Esophagus muscularis mucosa (tissue), 4 donors: ENCODE data around the gene EXOSC6. TPM values are rescaled to one million over a fixed set of nuclear protein-coding genes. Genes with fewer than 3 reads are reported as not detected.
A peak's percentile ranks its signal among the peaks of the same experiment; 100 is the strongest.
"Not testable (repeated sequence)": the region's sequence is repeated elsewhere in the genome, so short reads cannot be mapped to it uniquely, and the experiment has no call there.

ENCODE experiments used
- DNase-seq: peaks from one replicate; pipeline ENCODE4 v3.0.0-alpha.2; 2017; ENCODE audit errors: extremely low spot score
- H3K27ac ChIP-seq, 4 donors: fragments of 200-600 bp; sonication (generic); replicated peaks in 1 of 4; 1 replicate in 3 of 4; 2 replicates in 1 of 4; pipeline ENCODE4 v1.5.1; 2016 to 2019; ENCODE audit warnings: mild to moderate bottlenecking in 1 of 4
- H3K27me3 ChIP-seq, 4 donors: fragments of 200-600 bp; sonication (generic); one replicate each; pipeline versions ENCODE4 v1.5.1 to v1.6.0; 2016 to 2019
- H3K36me3 ChIP-seq, 4 donors: fragments of 200-600 bp; sonication (generic); one replicate each; pipeline ENCODE4 v1.5.1; 2016 to 2019
- H3K4me1 ChIP-seq, 4 donors: fragments of 200-600 bp; sonication (generic); one replicate each; pipeline ENCODE4 v1.5.1; 2016 to 2019
- H3K4me3 ChIP-seq, 4 donors: fragments of 200-600 bp; sonication (generic); 1 replicate in 2 of 4; 2 replicates in 2 of 4; pipeline ENCODE4 v1.5.1; 2016 to 2019; ENCODE audit warnings: mild to moderate bottlenecking in 4 of 4, moderate library complexity in 1 of 4
- H3K9me3 ChIP-seq, 4 donors: fragments of 200-600 bp; sonication (generic); 1 replicate in 3 of 4; 2 replicates in 1 of 4; pipeline ENCODE4 v1.5.1; 2016 to 2019
- CTCF ChIP-seq, 3 experiments: fragments of 200-600 bp in 2 of 3; fragments of 450-650 bp in 1 of 3; sonication (generic) in 2 of 3; IDR thresholded peaks; one replicate each; pipeline ENCODE4 v1.5.1; 2017 to 2019; ENCODE audit warnings: antibody characterized with exemption in 3 of 3, mild to moderate bottlenecking in 2 of 3, moderate library complexity in 1 of 3
- EP300 ChIP-seq: sonication (generic); formaldehyde crosslinking; IDR thresholded peaks from one replicate; pipeline ENCODE4 v1.6.1; 2017; ENCODE audit warnings: antibody characterized with exemption
- POLR2A ChIP-seq: fragments of 450-650 bp; IDR thresholded peaks from one replicate; pipeline ENCODE4 v1.6.1; 2017; ENCODE audit warnings: antibody characterized with exemption, moderate library complexity, mild to moderate bottlenecking, low read depth
- POLR2AphosphoS5 ChIP-seq, 2 donors: sonication (generic); formaldehyde crosslinking; IDR thresholded peaks; one replicate each; pipeline ENCODE4 v1.6.1; 2017; ENCODE audit warnings: antibody characterized with exemption in 2 of 2
- WGBS: methylation state at CpG from one replicate; pipeline ENCODE4 v1.1.5; 2018; 5-methylcytosine and 5-hydroxymethylcytosine counted together
- intact Hi-C: fragments of 100-400 bp; cut with DNase I; formaldehyde crosslinking; loops from one replicate; pipeline ENCODE4 v1.15.1; 2023
- total RNA-seq, 4 donors: library from RNA; depleted of rRNA; stranded (reverse); fragments of >200 nt; gene quantifications; one replicate each; pipeline versions ENCODE4 v1.1.0 to v1.2.1, GENCODE V29; 2016

Gene EXOSC6
- total RNA-seq, 4 donors from 2014 or later = 17.0 to 38.0 (median 30.6) TPM

GRCh38 chr16:70267516-70267915 is 15.8 kb upstream of the EXOSC6 start:
- Histone ChIP-seq H3K4me1 (no peaks in the 10 kb centered on the region), H3K36me3 (peaks cover 96 to 100% (median 97%) of the 10 kb centered on the region in 4 donors), H3K27ac (no peak overlapping the region), H3K27me3 (no peaks in the 10 kb centered on the region), H3K9me3 (no peaks in the 10 kb centered on the region), H3K4me3 (no peak overlapping the region)
- DNase-seq = no peak
- TF ChIP-seq CTCF (IDR thresholded peaks at IDR 0.05) (peak; percentile 27 to 58 (median 37)), POLR2A (no peak)
- intact Hi-C loops = no loop called here
- WGBS = 52% methylated on average over 6 of the region's 6 CpGs

- intact Hi-C loops = loop anchor here (10.0 kb wide), 1 partner anchor 95 kb away; no protein-coding TSS in a partner anchor
- DNase-seq, H3K9me3 ChIP-seq, H3K27me3 ChIP-seq, H3K27ac ChIP-seq, H3K4me1 ChIP-seq, H3K4me3 ChIP-seq: not testable (repeated sequence)
- peaks cover 96 to 100% (median 100%) of the 10 kb centered on the region in 4 donors for H3K36me3 ChIP-seq
- whole genome bisulfite sequencing = 96% methylated on average over 6 of the region's 6 CpGs
Observed at GRCh38 chr16:70259903-70260302, 8.2 kb upstream of the EXOSC6 start.

GRCh38 chr16:70258946-70259345 is 7.2 kb upstream of the EXOSC6 start:
- Histone ChIP-seq H3K36me3 (peaks cover 91 to 100% (median 100%) of the 10 kb centered on the region in 4 donors), H3K27me3 (no peaks in the 10 kb centered on the region), H3K9me3 (no peaks in the 10 kb centered on the region), H3K4me1 (no peaks in the 10 kb centered on the region), H3K27ac (no peak overlapping the region), H3K4me3 (no peak overlapping the region)
- TF ChIP-seq EP300 = no peak
- no peak for TF ChIP-seq POLR2A
- intact Hi-C loops = loop anchor here (10.0 kb wide), 1 partner anchor 94 kb away; no protein-coding TSS in a partner anchor
- DNase-seq = no peak
- 98% methylated on average over 10 of the region's 10 CpGs for WGBS

- intact Hi-C loops = loop anchor here (10.0 kb wide), 1 partner anchor 93 kb away; no protein-coding TSS in a partner anchor
- 89% methylated on average over 4 of the region's 14 CpGs for WGBS
- DNase-seq = no peak
- no peak for TF ChIP-seq POLR2A
- no peak for TF ChIP-seq EP300
- TF ChIP-seq CTCF (IDR thresholded peaks at IDR 0.05) = no peak
- TF ChIP-seq POLR2AphosphoS5 (IDR thresholded peaks at IDR 0.05) = no peak
- Histone ChIP-seq H3K27me3 (no peaks in the 10 kb centered on the region), H3K27ac (no peak overlapping the region), H3K36me3 (peaks cover 90 to 100% (median 100%) of the 10 kb centered on the region in 4 donors), H3K9me3 (no peaks in the 10 kb centered on the region), H3K4me3 (no peak overlapping the region), H3K4me1 (no peaks in the 10 kb centered on the region)
Observed at GRCh38 chr16:70258065-70258464, 6.3 kb upstream of the EXOSC6 start.

GRCh38 chr16:70257391-70257790 is 5.7 kb upstream of the EXOSC6 start:
- no peak for DNase-seq
- Histone ChIP-seq H3K9me3 (no peaks in the 10 kb centered on the region), H3K27ac (no peak overlapping the region), H3K36me3 (peaks cover 90 to 100% (median 100%) of the 10 kb centered on the region in 4 donors), H3K27me3 (no peaks in the 10 kb centered on the region), H3K4me1 (peaks cover 0 to under 1% (median 0%) of the 10 kb centered on the region in 4 donors), H3K4me3 (no peak overlapping the region)
- intact Hi-C loops = loop anchor here (10.0 kb wide), 1 partner anchor 93 kb away; no protein-coding TSS in a partner anchor
- TF ChIP-seq POLR2A (no peak), EP300 (no peak), CTCF (IDR thresholded peaks at IDR 0.05) (no peak), POLR2AphosphoS5 (IDR thresholded peaks at IDR 0.05) (no peak)
- WGBS = 77% methylated on average over 4 of the region's 4 CpGs

GRCh38 chr16:70255574-70255973 is 3.8 kb upstream of the EXOSC6 start:
- Histone ChIP-seq H3K36me3 (peaks cover 75 to 87% (median 86%) of the 10 kb centered on the region in 4 donors), H3K4me3 (no peak overlapping the region), H3K4me1 (peaks cover 4 to 12% (median 9%) of the 10 kb centered on the region in 4 donors), H3K27ac (no peak overlapping the region), H3K27me3 (no peaks in the 10 kb centered on the region), H3K9me3 (no peaks in the 10 kb centered on the region)
- WGBS = 100% methylated on average over 4 of the region's 9 CpGs
- no peak for TF ChIP-seq POLR2AphosphoS5 (IDR thresholded peaks at IDR 0.05)
- no peak for TF ChIP-seq POLR2A
- TF ChIP-seq CTCF (IDR thresholded peaks at IDR 0.05) = no peak
- TF ChIP-seq EP300 = no peak
- intact Hi-C loops = loop anchor here (10.0 kb wide), 1 partner anchor 91 kb away; no protein-coding TSS in a partner anchor
- no peak for DNase-seq
